MG63 (cell line): ENCODE data around the gene RC3H1. TPM values are rescaled to one million over a fixed set of nuclear protein-coding genes. Genes with fewer than 3 reads are reported as not detected.

Source experiments
- DNase-seq: peaks from one replicate; pipeline ENCODE4 v3.0.0-alpha.2; 2020
- H3K27me3 ChIP-seq: fragments of 250-450 bp; sonication (Bioruptor Pico); 2 replicates; pipeline ENCODE4 v1.5.1; 2020; ENCODE audit warnings: mild to moderate bottlenecking, moderate library complexity
- H3K36me3 ChIP-seq: fragments of 250-450 bp; sonication (Bioruptor Pico); 2 replicates; pipeline ENCODE4 v1.5.1; 2020; ENCODE audit warnings: mild to moderate bottlenecking, moderate library complexity
- H3K4me3 ChIP-seq: fragments of 250-450 bp; sonication (Bioruptor Pico); 2 replicates; pipeline ENCODE4 v1.5.1; 2020; ENCODE audit warnings: mild to moderate bottlenecking, moderate library complexity
- H3K9me3 ChIP-seq: fragments of 250-450 bp; sonication (Bioruptor Pico); 2 replicates; pipeline ENCODE4 v1.5.1; 2020; ENCODE audit warnings: mild to moderate bottlenecking, moderate library complexity
- total RNA-seq: library from RNA; depleted of rRNA; stranded (reverse); fragments of >200 nt; shearing (Covaris generic); gene quantifications from 2 replicates; pipeline ENCODE4 v1.2.3, GENCODE V29; 2014; ENCODE audit warnings: low replicate concordance

The RC3H1 gene
- total RNA-seq, 1 experiment from 2014 or later = 6.6 TPM

DNA sequence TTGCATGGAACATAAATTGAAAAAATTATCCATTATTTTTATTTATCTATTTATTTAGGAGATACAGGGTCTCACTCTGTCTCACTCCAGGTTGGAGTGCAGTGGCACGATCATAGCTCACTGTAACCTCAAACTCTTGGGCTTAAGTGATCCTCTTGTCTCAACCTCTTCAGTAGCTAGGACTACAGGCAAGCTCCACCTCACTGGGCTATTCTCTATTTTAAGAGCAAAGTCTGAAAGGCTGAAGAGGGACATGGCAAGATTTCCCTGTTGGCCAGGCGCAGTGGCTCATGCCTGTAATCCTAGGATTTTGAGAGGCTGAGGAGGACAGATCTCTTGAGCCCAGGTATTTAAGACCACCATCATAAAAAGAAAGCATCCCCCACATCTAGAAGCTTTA is 14.0 kb upstream of the RC3H1 start:
- no peaks in the 10 kb centered on the region for H3K27me3 ChIP-seq
- no peak for DNase-seq
- H3K9me3 ChIP-seq = 0 out of 2 replicates have a peak, but pooled peaks cover 3% of the 10 kb centered on the region
- no peak overlapping the region for H3K4me3 ChIP-seq
- H3K36me3 ChIP-seq = no peaks in the 10 kb centered on the region

DNA sequence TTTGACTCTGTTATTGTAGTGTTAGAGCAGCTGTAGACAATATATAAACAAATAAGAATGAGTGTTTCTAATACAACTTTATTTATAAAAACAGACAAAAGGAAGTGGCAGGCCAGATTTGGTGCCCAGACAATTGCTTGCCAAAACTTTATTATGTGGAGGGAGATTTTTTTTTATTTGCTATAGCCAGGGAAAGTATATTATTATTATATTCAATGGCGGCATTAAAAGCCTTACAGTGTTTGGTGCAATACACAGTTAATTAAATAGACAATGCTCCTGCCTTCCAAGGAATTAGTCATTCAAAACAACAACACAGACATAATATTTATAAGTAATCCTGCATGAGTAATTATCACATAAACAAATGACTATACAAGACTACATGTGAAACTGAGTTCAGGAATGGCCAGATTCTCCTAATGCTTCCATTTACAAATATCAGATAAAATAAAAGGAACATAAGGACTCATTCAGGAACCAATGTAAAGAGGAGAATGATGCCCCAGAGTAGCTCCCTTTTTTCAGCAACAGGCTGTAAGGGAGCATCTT is 10.6 kb upstream of the RC3H1 start:
- H3K4me3 ChIP-seq = no peak overlapping the region
- no peaks in the 10 kb centered on the region for H3K36me3 ChIP-seq
- H3K27me3 ChIP-seq = no peaks in the 10 kb centered on the region
- peak; percentile 28 for DNase-seq
- 0 out of 2 replicates have a peak, but pooled peaks cover 4% of the 10 kb centered on the region for H3K9me3 ChIP-seq

DNA sequence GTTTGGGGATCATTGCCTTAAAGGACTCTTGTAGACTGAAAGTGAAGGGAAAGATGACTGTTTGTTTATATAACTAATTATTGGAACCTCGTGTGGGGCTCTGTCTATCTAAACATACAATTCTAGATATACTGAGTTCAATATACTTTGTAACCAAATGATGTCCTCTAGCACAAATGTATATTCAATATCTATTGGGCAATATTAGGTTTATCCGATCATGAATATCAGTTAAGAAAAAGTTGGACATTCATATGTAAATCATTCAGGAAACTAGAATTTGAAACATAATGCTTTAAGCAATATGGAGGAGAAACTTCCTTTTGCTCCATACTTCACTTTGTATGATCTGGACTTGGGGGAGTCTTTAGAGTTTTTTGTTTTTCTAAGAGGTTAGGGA is 8.9 kb upstream of the RC3H1 start:
- 0 out of 2 replicates have a peak, but pooled peaks cover 4% of the 10 kb centered on the region for H3K9me3 ChIP-seq
- H3K27me3 ChIP-seq = no peaks in the 10 kb centered on the region
- no peaks in the 10 kb centered on the region for H3K36me3 ChIP-seq
- DNase-seq = no peak
- no peak overlapping the region for H3K4me3 ChIP-seq

DNA sequence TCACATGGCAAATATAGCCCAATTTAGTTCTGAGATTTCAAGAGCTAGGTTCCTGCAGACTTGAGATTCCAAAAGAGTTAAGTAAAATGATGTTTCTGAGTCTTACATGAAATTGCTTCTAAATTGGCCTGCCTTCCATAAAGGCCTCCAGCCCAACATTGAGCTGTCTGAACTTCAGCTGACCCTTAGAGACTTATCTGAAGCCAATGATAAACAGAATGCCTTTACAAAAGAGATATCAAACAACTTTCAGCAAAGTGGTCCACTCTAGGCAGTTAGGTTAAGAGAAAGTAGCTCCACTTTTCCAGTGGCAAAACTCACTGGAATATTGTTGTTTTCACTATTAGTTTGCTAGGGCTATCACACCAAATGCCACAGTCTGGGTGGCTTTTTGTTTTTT is 6.3 kb upstream of the RC3H1 start:
- DNase-seq = no peak
- H3K36me3 ChIP-seq = no peaks in the 10 kb centered on the region
- 0 out of 2 replicates have a peak, but pooled peaks cover 4% of the 10 kb centered on the region for H3K9me3 ChIP-seq
- H3K4me3 ChIP-seq = no peak overlapping the region
- no peaks in the 10 kb centered on the region for H3K27me3 ChIP-seq

DNA sequence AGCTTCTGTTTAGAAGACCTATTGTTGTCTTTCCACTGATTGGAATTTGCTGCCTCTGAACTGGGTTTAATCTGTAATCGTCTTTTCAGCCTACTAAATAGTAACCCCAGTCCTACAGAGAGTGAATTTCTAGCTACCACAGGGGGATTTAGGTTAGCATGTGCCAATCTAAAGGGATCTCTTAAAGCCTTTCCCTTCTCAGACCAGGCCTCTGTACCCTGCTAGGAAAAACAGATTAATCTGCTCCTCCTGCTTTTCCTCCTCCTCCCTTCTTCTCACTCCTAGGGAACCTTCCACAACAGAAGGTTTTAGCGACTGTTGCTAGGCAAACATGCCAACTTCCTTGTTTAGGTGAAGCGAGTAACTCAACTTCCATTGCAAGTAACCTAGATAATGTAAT is 1.3 kb upstream of the RC3H1 start:
- Histone ChIP-seq H3K27me3 (no peaks in the 10 kb centered on the region), H3K36me3 (peaks cover 14% of the 10 kb centered on the region), H3K9me3 (no peaks in the 10 kb centered on the region), H3K4me3 (no peak overlapping the region)
- DNase-seq = no peak

DNA sequence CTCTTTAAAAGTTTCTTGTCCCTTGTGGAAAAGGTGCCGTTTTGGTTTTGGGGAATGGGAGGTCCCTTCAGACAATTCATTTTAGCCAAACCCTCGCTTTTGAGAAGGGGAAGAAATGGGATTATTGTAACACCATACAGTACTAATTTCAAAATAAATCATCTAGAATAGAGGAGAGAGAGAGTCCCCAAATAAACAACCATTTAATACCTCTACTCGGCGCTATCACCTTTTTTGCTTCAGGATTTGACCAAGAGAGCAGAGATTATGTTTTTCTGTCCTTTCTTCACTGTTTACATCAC is 770 bp upstream of the RC3H1 start:
- H3K4me3 ChIP-seq = peak overlapping the region; percentile 92
- DNase-seq = no peak
- H3K36me3 ChIP-seq = peaks cover 14% of the 10 kb centered on the region
- H3K27me3 ChIP-seq = no peaks in the 10 kb centered on the region
- H3K9me3 ChIP-seq = no peaks in the 10 kb centered on the region

DNA sequence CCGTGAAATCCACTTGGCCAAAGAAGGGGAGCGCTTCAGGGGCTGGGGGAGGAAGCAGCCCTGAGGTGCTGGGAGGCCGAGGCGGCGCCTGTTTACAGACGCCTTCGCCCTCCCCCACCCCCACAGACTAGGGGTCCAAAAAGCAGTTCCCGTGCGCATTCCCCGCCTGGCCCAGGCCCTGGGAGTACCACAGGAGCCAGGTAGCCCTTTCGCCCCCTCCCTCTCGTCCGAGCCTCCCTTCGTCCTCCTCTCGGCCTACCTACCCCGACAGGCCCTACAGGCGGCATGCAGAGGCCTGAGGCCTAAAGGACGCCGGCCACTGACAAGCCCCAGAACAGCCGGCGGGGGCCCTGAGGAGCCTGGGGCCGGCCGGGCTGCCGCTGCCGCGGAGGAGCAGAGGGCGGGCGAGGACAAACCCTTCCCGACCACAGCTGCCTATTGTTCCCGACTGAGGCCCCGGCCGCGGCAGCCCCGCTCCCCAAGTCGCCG is 522 bp downstream of the RC3H1 start:
- no peaks in the 10 kb centered on the region for H3K9me3 ChIP-seq

DNA sequence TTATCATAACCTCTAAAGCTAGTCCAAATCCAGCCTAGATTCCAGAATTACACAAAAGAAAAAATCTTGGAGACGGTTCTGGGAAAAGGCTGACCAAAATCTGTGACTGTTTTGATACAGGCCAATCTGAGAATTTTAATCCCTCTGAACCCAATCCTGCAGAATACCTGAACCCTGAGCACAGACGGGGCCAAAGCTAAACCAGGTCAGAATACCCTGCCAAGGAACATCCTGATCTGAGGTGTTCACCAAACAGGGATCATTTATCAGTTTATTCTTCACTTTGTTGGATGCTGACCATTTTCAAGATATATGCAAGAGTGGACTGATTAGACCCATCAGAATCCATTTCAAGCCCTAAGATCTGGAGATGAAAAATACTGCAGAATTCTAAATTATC is 3.6 kb downstream of the RC3H1 start:
- H3K36me3 ChIP-seq = peaks cover 14% of the 10 kb centered on the region
- no peak for DNase-seq

More for the DNA sequence above, 522 bp downstream of the RC3H1 start:
- Histone ChIP-seq H3K36me3 (peaks cover 14% of the 10 kb centered on the region), H3K4me3 (peak overlapping the region; percentile 92), H3K27me3 (no peaks in the 10 kb centered on the region)
- DNase-seq = peak; percentile 64

DNA sequence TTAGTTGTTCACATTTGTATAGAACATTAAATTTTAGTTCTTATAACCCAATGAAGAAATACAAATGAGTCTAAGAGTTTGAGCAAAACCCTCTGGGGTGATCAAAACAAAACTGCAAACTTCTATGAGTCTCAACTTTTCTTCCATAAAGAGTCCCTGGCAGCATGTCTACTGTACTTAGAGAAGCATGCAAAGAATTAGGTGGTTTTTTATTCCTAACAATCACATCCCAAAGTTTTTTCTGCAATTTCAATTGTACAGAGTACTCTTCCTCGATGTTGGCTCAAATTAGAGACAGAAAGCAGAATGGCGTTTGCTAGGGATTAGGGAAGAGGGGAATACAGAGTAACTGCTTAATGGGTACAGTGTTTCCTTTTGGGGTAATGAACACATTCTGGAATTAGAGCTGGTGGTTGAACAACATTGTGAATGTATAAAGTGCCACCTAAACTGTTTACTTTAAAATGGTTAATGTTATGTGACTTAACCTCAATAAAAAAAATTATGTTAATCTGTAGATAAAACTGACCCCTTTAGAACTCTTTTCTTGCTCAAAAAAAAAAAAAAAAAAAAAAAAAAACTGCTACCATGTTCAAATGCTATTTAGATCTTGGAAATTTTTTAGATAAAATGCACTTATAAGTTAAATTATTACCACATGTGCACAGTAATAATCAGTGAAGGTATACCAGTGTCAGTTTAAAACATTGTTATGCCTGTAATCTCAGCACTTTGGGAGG is 4.8 kb downstream of the RC3H1 start:
- peaks cover 14% of the 10 kb centered on the region for H3K36me3 ChIP-seq
- no peaks in the 10 kb centered on the region for H3K27me3 ChIP-seq
- no peak for DNase-seq
- no peaks in the 10 kb centered on the region for H3K9me3 ChIP-seq
- H3K4me3 ChIP-seq = no peak overlapping the region

More for the DNA sequence above, 3.6 kb downstream of the RC3H1 start:
- no peaks in the 10 kb centered on the region for H3K27me3 ChIP-seq
- H3K4me3 ChIP-seq = no peak overlapping the region
- H3K9me3 ChIP-seq = no peaks in the 10 kb centered on the region

DNA sequence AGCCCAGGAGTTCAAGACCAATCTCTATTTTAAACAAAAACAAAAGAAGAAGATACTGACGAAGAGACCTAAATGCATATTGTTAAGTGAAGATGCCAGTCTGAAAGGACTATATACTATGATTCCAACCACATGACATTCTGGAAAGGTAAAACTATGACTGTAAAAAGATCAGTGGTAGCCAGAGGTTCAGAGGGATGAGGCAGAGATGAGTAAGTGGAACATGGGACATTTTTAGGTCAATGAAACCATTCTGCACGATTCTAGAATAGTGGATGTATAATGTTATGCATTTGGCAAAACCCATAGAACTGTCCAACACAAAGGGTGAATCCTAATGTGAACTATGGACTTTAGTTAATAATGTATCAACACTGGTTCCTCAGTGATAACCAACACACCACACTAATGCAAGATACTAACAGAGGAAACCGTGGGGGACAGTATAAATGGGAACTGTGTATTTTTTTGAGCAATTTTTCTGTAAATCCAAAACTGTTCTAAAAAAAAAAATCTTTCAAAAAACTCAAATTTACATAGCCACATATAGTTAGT is 8.2 kb downstream of the RC3H1 start:
- DNase-seq = no peak
- Histone ChIP-seq H3K27me3 (no peaks in the 10 kb centered on the region), H3K36me3 (peaks cover 5% of the 10 kb centered on the region), H3K9me3 (no peaks in the 10 kb centered on the region), H3K4me3 (no peak overlapping the region)

DNA sequence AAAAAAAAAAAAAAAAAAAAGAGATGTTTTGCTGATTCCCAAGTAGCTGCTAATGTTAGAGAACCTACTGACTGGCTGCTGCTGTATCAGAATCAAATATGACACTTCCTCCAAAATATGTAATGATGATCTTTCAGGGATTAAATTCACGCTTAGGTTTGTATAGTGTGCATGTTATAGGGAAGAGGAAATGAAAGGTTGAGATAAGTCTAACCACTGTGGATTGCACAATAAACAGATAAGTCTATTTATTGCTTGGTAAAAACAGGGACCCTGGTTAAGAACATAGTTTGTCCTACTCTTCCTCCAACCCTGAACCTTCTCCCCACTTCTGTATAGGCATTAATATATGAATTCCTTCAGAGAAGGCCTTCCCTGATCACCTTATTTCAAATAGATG is 13.2 kb downstream of the RC3H1 start:
- no peaks in the 10 kb centered on the region for H3K27me3 ChIP-seq
- no peaks in the 10 kb centered on the region for H3K9me3 ChIP-seq
- no peak overlapping the region for H3K4me3 ChIP-seq
- DNase-seq = no peak
- H3K36me3 ChIP-seq = peaks cover 5% of the 10 kb centered on the region

DNA sequence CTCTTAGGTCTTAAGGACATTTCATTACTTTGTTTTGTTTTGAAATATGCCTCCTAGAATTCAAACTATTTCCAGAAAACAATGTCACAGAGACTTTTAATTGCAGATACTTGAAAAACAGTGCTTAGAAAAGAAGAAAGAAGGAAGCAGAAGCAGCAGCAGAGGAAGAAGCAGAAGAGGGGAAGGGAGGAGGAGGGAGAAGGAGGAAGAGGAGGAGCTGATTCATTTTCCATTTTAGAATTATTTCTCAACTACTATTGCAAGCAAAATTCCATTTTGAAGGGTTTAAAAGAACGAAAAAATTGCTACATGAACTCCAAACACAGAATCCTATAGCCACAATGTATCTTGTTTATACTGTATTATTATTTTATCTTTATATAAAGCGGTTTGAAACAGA is 13.9 kb downstream of the RC3H1 start:
- Histone ChIP-seq H3K36me3 (peaks cover 5% of the 10 kb centered on the region), H3K4me3 (no peak overlapping the region), H3K27me3 (no peaks in the 10 kb centered on the region), H3K9me3 (no peaks in the 10 kb centered on the region)
- DNase-seq = no peak

DNA sequence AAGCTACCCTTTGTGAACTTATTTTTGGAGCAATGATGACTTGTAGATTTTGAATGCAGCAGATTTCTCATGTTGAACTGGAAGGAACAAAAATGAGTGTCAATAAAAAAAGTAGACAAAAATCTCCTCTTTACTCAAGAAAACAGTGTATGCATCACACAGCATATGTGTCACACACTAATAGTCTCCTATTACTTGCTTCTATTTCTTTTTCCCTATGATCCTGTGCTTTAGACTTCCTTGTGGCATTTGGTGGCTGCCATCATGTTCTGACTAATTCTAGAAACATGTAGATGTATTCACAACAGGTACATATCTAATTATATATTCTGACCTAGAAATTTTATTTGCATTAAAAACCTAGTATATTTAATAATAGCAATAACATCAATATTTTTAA is 14.3 kb downstream of the RC3H1 start:
- Histone ChIP-seq H3K27me3 (no peaks in the 10 kb centered on the region), H3K9me3 (no peaks in the 10 kb centered on the region), H3K36me3 (peaks cover 5% of the 10 kb centered on the region), H3K4me3 (no peak overlapping the region)
- DNase-seq = no peak

DNA sequence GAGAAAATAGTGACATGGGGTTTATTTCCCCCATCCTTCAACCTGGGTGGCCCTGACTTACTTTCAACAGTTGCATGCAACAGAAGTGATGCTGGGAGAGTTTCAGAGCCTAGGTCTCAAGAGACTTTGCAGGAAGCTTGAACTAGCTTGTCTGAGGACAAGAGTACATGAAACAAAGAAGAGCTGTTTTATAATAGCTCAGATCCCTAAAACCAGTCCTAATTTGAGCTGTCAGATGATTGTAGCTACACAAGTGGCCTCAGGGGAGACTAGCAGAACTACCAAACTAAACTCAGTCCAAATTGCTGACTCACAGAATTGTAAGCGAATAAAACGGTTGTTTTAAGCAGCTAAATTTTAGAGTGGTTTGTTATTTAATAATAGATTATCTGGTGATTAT is 17.1 kb downstream of the RC3H1 start:
- Histone ChIP-seq H3K27me3 (no peaks in the 10 kb centered on the region), H3K9me3 (no peaks in the 10 kb centered on the region), H3K4me3 (no peak overlapping the region), H3K36me3 (no peaks in the 10 kb centered on the region)
- no peak for DNase-seq

DNA sequence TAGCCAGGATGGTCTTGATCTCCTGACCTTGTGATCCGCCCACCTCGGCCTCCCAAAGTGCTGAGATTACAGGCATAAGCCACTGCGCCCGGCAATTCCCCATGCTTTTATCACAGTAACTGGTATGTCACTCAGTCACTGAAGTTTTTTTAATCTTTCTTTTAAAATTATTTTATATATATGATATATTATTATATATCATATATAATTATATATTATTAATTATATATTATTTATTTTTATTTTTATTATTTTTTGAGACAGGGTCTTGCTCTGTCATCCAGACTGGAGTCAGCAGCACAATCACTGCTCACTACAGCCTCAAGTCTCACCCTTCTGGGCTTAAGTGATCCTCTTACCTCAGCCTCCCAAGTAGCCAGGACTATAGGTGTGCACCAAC is 18.3 kb downstream of the RC3H1 start:
- no peaks in the 10 kb centered on the region for H3K9me3 ChIP-seq
- H3K4me3 ChIP-seq = no peak overlapping the region
- DNase-seq = no peak

DNA sequence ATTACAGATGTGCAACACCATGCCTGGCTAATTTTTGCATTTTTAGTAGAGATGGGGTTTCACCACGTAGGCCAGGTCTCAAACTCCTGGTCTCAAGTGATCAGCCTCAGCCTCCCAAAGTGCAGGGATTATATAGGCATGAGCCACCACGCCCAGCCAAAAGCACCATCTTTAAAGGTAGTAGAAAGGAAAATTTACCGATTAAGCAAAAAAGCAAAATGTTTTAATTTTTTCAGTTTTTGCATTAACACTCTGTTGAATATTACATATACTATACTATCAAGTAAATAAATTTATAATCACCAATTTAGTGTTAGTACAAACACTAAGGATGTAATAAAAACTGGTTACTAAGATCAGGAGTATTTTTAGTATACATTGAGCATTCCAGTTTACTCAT is 20.6 kb downstream of the RC3H1 start:
- H3K27me3 ChIP-seq = no peaks in the 10 kb centered on the region
- no peaks in the 10 kb centered on the region for H3K9me3 ChIP-seq
- no peak overlapping the region for H3K4me3 ChIP-seq

More for the DNA sequence above, 18.3 kb downstream of the RC3H1 start:
- no peaks in the 10 kb centered on the region for H3K27me3 ChIP-seq
- H3K36me3 ChIP-seq = no peaks in the 10 kb centered on the region

DNA sequence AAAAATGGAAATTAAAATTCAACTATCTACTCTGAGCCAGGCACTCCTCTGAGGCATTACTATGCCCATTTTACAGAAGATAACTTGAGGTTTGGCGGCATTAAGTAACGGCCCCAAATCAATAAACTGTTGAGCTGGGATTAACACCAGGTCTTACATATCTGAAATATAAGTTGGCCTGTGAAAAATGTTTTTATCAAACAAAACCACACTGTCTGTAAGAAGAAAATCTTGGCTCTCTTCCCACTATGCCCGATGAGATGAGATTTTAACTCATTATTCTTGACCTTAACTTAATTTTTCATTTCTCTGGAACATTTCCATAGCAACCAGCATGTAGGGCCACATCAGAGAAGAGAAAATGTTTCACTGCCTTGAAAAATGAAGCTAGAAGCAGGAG is 21.8 kb downstream of the RC3H1 start:
- DNase-seq = no peak
- Histone ChIP-seq H3K4me3 (no peak overlapping the region), H3K27me3 (no peaks in the 10 kb centered on the region), H3K9me3 (no peaks in the 10 kb centered on the region), H3K36me3 (no peaks in the 10 kb centered on the region; the same call in 1 of the 2 replicates)

More for the DNA sequence above, 20.6 kb downstream of the RC3H1 start:
- DNase-seq = no peak
- no peaks in the 10 kb centered on the region for H3K36me3 ChIP-seq

DNA sequence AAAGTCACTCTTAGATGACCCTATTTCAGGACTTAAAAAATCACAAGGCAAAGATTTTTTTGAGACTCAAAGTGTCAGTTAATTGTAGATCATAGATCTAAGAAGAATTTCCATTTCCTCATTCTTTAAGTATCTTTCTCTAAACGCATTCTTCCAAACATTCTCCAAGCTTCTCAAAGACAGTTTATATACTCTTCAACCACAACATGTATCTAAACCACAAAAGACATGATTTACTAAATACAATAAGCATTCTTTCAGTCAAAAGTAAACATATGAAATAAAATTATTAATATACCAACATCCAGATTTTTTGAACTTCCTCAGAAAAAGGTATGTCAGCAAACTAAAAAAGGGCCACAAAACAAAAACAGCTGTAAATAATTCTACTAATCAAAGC is 24.4 kb downstream of the RC3H1 start:
- Histone ChIP-seq H3K9me3 (no peaks in the 10 kb centered on the region), H3K36me3 (peaks cover 1% of the 10 kb centered on the region), H3K4me3 (no peak overlapping the region), H3K27me3 (no peaks in the 10 kb centered on the region)
- no peak for DNase-seq
